Type B pancreatic cell (in vitro differentiated cells): ENCODE results near the gene TCIRG1. TPM values are rescaled to one million over a fixed set of nuclear protein-coding genes. Genes with fewer than 3 reads are reported as not detected.

Experiments
- DNase-seq: peaks from one replicate; pipeline ENCODE4 v3.0.0; 2021; ENCODE audit warnings: mixed read lengths; ENCODE audit not compliant: unreplicated experiment; ENCODE audit errors: extremely low spot score
- H3K27ac Mint-ChIP-seq: 2 replicates; pipeline ENCODE4 v1.8.0; 2021; ENCODE audit warnings: mild to moderate bottlenecking, mixed read lengths
- H3K27me3 Mint-ChIP-seq: 2 replicates; pipeline ENCODE4 v1.8.0; 2021; ENCODE audit warnings: mixed read lengths
- H3K36me3 Mint-ChIP-seq: 2 replicates; pipeline ENCODE4 v1.8.0; 2021; ENCODE audit warnings: mixed read lengths
- H3K4me1 Mint-ChIP-seq: one replicate; pipeline ENCODE4 v1.8.0; 2021; ENCODE audit warnings: mixed read lengths; ENCODE audit not compliant: unreplicated experiment
- H3K4me3 Mint-ChIP-seq: 2 replicates; pipeline ENCODE4 v1.8.0; 2021; ENCODE audit warnings: mild to moderate bottlenecking, mixed read lengths
- H3K9me3 Mint-ChIP-seq: 2 replicates; pipeline ENCODE4 v1.8.0; 2021; ENCODE audit warnings: mixed read lengths
- total RNA-seq: library from RNA; stranded (reverse); gene quantifications from 2 replicates; pipeline ENCODE4 v1.2.1, GENCODE V29; 2021; ENCODE audit warnings: low replicate concordance
- TF ChIP-seq, protein P1 (sequence below): fragments of 200-600 bp; sonication (generic); conservative IDR thresholded peaks from 2 replicates; pipeline ENCODE4 v1.5.0; 2021; ENCODE audit warnings: antibody characterized with exemption, mild to moderate bottlenecking

The TCIRG1 gene
- total RNA-seq, 1 donor from 2014 or later, result 37.0 TPM

DNA sequence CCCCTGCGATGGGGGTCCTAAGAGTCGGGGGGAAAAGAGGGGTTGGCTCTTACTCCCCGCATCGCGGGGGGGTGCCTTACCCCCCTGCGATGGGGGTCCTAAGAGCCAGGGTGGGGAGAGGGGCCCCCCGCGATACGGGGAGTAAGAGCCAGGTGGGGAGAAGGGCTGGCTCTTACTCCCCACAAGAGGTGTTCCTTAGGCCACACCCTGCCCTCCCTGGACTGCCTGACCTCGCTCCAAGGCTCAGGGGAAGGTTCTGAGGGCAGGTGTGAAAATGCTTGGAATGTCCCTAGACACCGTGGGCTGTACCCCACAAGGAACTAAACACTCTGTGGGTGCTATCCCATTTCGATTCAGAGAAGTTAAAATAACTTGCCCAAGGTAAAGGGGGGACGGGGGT is 42.8 kb upstream of the TCIRG1 start:
- Mint-ChIP-seq H3K4me1 (no peaks in the 10 kb centered on the region), H3K27ac (no peak overlapping the region), H3K36me3 (no peaks in the 10 kb centered on the region), H3K9me3 (no peaks in the 10 kb centered on the region), H3K4me3 (no peak overlapping the region), H3K27me3 (peaks cover 25% of the 10 kb centered on the region)
- DNase-seq, result no peak
- TF ChIP-seq, protein P1, sequence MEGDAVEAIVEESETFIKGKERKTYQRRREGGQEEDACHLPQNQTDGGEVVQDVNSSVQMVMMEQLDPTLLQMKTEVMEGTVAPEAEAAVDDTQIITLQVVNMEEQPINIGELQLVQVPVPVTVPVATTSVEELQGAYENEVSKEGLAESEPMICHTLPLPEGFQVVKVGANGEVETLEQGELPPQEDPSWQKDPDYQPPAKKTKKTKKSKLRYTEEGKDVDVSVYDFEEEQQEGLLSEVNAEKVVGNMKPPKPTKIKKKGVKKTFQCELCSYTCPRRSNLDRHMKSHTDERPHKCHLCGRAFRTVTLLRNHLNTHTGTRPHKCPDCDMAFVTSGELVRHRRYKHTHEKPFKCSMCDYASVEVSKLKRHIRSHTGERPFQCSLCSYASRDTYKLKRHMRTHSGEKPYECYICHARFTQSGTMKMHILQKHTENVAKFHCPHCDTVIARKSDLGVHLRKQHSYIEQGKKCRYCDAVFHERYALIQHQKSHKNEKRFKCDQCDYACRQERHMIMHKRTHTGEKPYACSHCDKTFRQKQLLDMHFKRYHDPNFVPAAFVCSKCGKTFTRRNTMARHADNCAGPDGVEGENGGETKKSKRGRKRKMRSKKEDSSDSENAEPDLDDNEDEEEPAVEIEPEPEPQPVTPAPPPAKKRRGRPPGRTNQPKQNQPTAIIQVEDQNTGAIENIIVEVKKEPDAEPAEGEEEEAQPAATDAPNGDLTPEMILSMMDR, result no peak

DNA sequence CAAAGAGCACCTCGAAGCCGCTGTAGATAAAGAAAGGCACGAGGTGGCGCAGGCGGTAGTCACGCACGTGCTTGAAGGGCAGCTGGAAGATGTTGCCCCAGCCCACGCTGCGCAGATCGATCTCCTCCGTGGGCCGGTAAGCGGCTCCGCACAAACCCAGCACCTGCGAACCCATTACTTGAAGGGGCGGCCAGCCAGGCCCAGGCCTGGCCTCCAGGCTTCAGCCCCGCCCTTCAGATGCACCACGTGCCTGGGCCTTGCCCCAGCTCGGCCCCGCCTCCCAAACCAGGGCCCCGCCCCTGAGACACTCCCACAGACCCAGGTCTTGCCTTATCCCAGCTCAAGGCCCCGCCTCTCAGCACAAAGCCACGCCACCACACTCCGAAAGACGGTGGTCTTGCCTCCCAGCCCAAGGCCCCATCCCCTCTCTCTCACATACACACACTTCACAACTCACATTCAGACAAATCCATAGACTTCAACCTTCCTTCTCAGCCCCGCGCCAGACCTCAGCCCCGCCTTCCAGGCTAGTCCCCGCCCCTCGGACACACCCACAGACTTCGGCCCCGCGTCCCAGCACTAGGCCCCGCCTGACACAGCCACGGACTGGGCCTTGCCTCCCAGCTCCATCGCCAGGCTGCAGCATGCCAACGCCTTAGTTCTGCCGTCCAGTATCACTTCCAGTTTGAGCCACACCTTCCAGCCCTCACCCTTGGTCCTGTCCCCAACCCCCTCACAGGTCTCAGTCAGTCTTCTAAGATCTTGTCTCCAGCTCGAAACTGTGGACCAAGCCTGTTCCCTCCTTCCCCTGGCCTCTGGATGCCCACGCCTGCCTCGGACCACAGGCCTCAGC is 42.0 kb upstream of the TCIRG1 start:
- Mint-ChIP-seq H3K27me3 (peaks cover 21% of the 10 kb centered on the region), H3K9me3 (no peaks in the 10 kb centered on the region), H3K4me3 (peak overlapping the region; percentile 72), H3K36me3 (no peaks in the 10 kb centered on the region), H3K27ac (peak overlapping the region; percentile 35), H3K4me1 (no peaks in the 10 kb centered on the region)
- DNase-seq, result no peak
- TF ChIP-seq, protein P1, result no peak

DNA sequence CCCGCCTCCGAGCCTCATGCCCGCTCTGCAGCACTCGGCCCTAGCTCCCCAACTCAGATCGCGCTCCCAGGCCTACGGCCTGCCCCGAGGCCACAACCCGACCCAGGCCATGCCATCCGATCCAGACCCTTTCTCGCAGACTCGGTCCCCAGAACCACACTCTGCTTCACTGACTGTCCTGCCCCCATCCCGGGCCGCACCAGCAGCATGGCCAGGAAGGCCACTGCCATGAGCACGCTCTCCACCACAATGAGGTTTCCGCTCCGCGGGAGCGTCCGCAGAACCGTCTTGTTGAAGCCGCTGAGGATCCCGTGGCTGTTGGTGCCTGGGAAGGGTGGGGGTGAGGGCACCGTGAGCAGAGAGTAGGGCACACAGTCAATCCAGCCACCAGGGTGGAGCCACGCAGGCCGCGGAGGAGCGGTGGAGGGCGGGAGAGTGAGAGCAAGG is 41.3 kb upstream of the TCIRG1 start:
- Mint-ChIP-seq H3K4me3 (no peak overlapping the region), H3K27me3 (peaks cover 20% of the 10 kb centered on the region), H3K36me3 (no peaks in the 10 kb centered on the region), H3K27ac (peak overlapping the region; percentile 35), H3K9me3 (no peaks in the 10 kb centered on the region), H3K4me1 (peaks cover 5% of the 10 kb centered on the region)
- DNase-seq, result no peak
- TF ChIP-seq, protein P1, result no peak

DNA sequence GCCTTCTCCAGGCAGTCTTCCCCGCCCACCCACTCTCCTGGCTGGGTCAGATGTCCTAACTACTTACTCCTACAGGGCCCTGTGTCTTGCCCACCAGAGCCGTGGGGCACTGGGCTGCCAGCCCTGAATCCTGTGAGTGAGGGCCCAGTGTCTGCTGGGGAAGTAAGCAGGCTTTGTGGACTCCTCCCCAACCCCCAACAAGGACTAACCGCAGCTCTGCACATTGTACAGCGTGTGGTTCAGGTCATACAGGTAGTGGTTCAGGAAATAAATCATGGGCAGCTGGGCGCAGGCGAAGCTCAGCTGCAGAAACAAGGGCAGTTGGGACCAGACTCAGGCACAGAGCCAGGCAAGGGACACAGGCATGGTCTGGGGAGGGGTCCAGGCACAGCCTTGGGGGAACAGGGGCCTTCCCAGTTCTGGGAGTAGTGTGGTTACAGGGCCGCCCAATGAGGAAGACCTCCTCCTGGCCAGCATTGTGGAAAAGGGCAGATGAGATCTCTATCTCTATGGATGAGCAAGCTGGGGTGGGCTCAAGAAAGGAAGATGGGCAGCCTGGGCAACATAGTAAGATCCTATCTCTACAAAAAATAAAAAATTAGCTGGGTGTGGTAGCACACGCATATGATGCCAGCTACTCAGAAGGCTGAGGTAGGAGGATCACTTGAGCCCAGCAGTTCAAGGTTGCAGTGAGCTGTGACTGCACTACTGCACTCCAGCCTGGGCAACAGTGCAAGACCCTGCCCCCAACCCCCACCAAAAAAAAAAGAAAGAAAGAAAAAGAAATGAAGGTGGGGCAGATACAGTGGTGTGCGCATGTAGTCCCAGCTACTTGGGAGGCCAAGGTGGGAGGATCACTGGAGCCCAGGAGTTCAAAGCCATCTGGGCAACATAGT is 40.4 kb upstream of the TCIRG1 start:
- DNase-seq, result no peak
- no peak overlapping the region for H3K27ac Mint-ChIP-seq
- H3K27me3 Mint-ChIP-seq, result peaks cover 20% of the 10 kb centered on the region
- no peak overlapping the region for H3K4me3 Mint-ChIP-seq
- TF ChIP-seq, protein P1, result no peak
- H3K36me3 Mint-ChIP-seq, result no peaks in the 10 kb centered on the region
- H3K4me1 Mint-ChIP-seq, result peaks cover 11% of the 10 kb centered on the region
- H3K9me3 Mint-ChIP-seq, result no peaks in the 10 kb centered on the region

DNA sequence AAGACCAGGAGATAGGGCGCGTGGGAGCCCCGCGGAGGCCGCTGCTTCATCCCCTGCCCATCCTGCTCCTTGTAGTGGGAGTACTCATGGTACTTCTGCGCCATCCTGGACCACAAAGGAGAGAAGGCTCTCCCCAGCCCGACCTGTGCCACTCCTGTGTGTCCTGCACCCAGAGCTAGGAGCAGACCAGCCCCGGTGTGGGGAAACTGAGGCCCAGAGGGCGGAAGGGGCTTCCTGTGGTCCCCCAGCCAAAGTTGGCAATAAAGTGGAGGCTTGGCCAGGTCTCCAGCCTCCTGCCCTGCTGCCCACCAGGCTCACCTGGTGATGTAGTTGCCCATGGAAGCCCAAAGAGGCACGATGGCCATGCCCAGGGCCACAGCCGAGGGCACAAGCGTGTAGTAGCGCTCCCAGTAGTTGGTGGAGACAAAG is 39.6 kb upstream of the TCIRG1 start:
- H3K36me3 Mint-ChIP-seq, result no peaks in the 10 kb centered on the region
- no peak overlapping the region for H3K4me3 Mint-ChIP-seq
- no peak for DNase-seq

More for the DNA sequence above, 39.6 kb upstream of the TCIRG1 start:
- Mint-ChIP-seq H3K27ac (no peak overlapping the region), H3K4me1 (peaks cover 11% of the 10 kb centered on the region), H3K9me3 (no peaks in the 10 kb centered on the region), H3K27me3 (peaks cover 14% of the 10 kb centered on the region)
- TF ChIP-seq, protein P1, result no peak
